Measurements from ENCODE around the gene UBA52.
"Not testable (repeated sequence)": the region's sequence is repeated elsewhere in the genome, so short reads cannot be mapped to it uniquely, and the experiment has no call there.

The UBA52 gene

GRCh38 chr19:18571564-18572344 is at the start of gene UBA52:
TSS of gene UBA52 (plus strand) at chr19:18571857. CDS start at chr19:18573301, 1,444 bp downstream.
- peak; percentile 98 for DNase-seq

- DNase-seq = peak; percentile 100
Observed at GRCh38 chr19:18522124-18522861, 49.4 kb upstream of the UBA52 start.

GRCh38 chr19:18522862-18523440 is 48.7 kb upstream of the UBA52 start:
- not testable (repeated sequence) for DNase-seq

- DNase-seq = no peak
Observed at GRCh38 chr19:18523841-18524240, 47.8 kb upstream of the UBA52 start.

- DNase-seq = no peak
Observed at GRCh38 chr19:18526316-18526715, 45.3 kb upstream of the UBA52 start.

- no peak for DNase-seq
Observed at GRCh38 chr19:18529782-18530181, 41.9 kb upstream of the UBA52 start.

GRCh38 chr19:18531485-18531884 is 40.2 kb upstream of the UBA52 start:
- no peak for DNase-seq

GRCh38 chr19:18532168-18532890 is 39.3 kb upstream of the UBA52 start:
- DNase-seq = no peak

- no peak for DNase-seq
Observed at GRCh38 chr19:18533058-18533457, 38.6 kb upstream of the UBA52 start.

- no peak for DNase-seq
Observed at GRCh38 chr19:18536475-18536874, 35.2 kb upstream of the UBA52 start.

- no peak for DNase-seq
Observed at GRCh38 chr19:18537431-18537830, 34.2 kb upstream of the UBA52 start.

GRCh38 chr19:18538115-18538514 is 33.5 kb upstream of the UBA52 start:
- no peak for DNase-seq

- no peak for DNase-seq
Observed at GRCh38 chr19:18539372-18539771, 32.3 kb upstream of the UBA52 start.

- DNase-seq = not testable (repeated sequence)
Observed at GRCh38 chr19:18540200-18540599, 31.5 kb upstream of the UBA52 start.

- no peak for DNase-seq
Observed at GRCh38 chr19:18541258-18541991, 30.2 kb upstream of the UBA52 start.

GRCh38 chr19:18541992-18542940 is 29.4 kb upstream of the UBA52 start:
- no peak for DNase-seq

- peak; percentile 95 for DNase-seq
Observed at GRCh38 chr19:18542941-18543813, 28.5 kb upstream of the UBA52 start, which contains the start of gene FKBP8. TSS of gene FKBP8 (minus strand) at chr19:18543573. CDS start at chr19:18541970, 1,603 bp downstream.

- no peak for DNase-seq
Observed at GRCh38 chr19:18543814-18544475, 27.7 kb upstream of the UBA52 start.

GRCh38 chr19:18551631-18552030 is 20.0 kb upstream of the UBA52 start:
- DNase-seq = no peak
